ENCODE measurements around the gene BTBD9.

GRCh38 chr6:38524436-38525145 lies 115.1 kb downstream of the BTBD9 start:
- TF ChIP-seq CTCF (conservative IDR thresholded peaks at IDR 0.05; ENCODE audit: low read depth, low read length) (no peak), EZH2phosphoT487 (IDR thresholded peaks at IDR 0.05; ENCODE audit: borderline replicate concordance, low read length) (no peak), EZH2 (IDR thresholded peaks at IDR 0.05; ENCODE audit: low read length, unreplicated experiment) (no peak)

Measured in PC-3 (cell line).